Upper lobe of left lung (tissue), 6 donors: Measurements from ENCODE around the gene TXNRD2. TPM values are rescaled to one million over a fixed set of nuclear protein-coding genes. Genes with fewer than 3 reads are reported as not detected.
A peak's percentile ranks its signal among the peaks of the same experiment; 100 is the strongest.

ENCODE experiments used
- ATAC-seq, 2 donors: fragments of 200-7000 bp; cut with Tn5 transposase; one replicate each; pipeline ENCODE4 v1.9.1; 2022; ENCODE audit warnings: mild to moderate bottlenecking in 2 of 2, moderate library complexity in 2 of 2; ENCODE audit not compliant: low FRiP score in 2 of 2
- DNase-seq, 2 donors: peaks; one replicate each; pipeline ENCODE4 v3.0.0-alpha.2; 2019 to 2020
- H3K27ac ChIP-seq, 4 donors: fragments of 200-600 bp; sonication (generic); one replicate each; pipeline ENCODE4 v1.5.1; 2016 to 2019
- H3K27me3 ChIP-seq, 4 donors: fragments of 200-600 bp; sonication (generic); one replicate each; pipeline ENCODE4 v1.5.1; 2017 to 2019
- H3K36me3 ChIP-seq, 4 donors: fragments of 200-600 bp; sonication (generic); one replicate each; pipeline ENCODE4 v1.5.1; 2016 to 2019
- H3K4me1 ChIP-seq, 4 donors: fragments of 200-600 bp; sonication (generic); one replicate each; pipeline ENCODE4 v1.5.1; 2018 to 2019
- H3K4me3 ChIP-seq, 4 donors: fragments of 200-600 bp; sonication (generic); one replicate each; pipeline ENCODE4 v1.5.1; 2017 to 2019; ENCODE audit warnings: mild to moderate bottlenecking in 2 of 4, moderate library complexity in 1 of 4
- H3K9me3 ChIP-seq, 4 donors: fragments of 200-600 bp; sonication (generic); one replicate each; pipeline ENCODE4 v1.5.1; 2018 to 2019
- EP300 ChIP-seq, 4 donors: sonication (generic); formaldehyde crosslinking; IDR thresholded peaks; one replicate each; pipeline ENCODE4 v1.5.1; 2017; ENCODE audit warnings: antibody characterized with exemption in 4 of 4, control low read depth in 2 of 4
- POLR2A ChIP-seq, 4 donors: fragments of 450-650 bp; IDR thresholded peaks; one replicate each; pipeline ENCODE4 v1.5.1; 2016 to 2017; ENCODE audit warnings: antibody characterized with exemption in 4 of 4, mild to moderate bottlenecking in 2 of 4
- POLR2AphosphoS5 ChIP-seq, 2 donors: sonication (generic); formaldehyde crosslinking; IDR thresholded peaks; one replicate each; pipeline ENCODE4 v1.5.1; 2017; ENCODE audit warnings: antibody characterized with exemption in 2 of 2
- WGBS, 2 donors: methylation state at CpG; one replicate each; pipeline ENCODE4 v1.1.5; 2017 to 2018; 5-methylcytosine and 5-hydroxymethylcytosine counted together
- total RNA-seq, 6 donors: library from RNA; depleted of rRNA in 4 of 6; stranded (reverse); fragments of >200 nt in 4 of 6; gene quantifications; one replicate each; pipeline versions ENCODE4 v1.1.0 to v1.2.1, GENCODE V29; 2016 to 2021
- TF ChIP-seq, protein P1 (sequence below), 6 experiments: fragments of 450-650 bp in 4 of 6; fragments of 200-600 bp in 2 of 6; sonication (generic) in 2 of 6; IDR thresholded peaks; one replicate each; pipeline ENCODE4 v1.5.1; 2016 to 2019; ENCODE audit warnings: antibody characterized with exemption in 6 of 6
- donor health status: DM: no; HTN: no; CAD: no; lungs with moderate emphysema.
- donor health status: DM: no; HTN: yes; CAD: no; lungs with severe emphysema.

Gene TXNRD2
- total RNA-seq, 6 donors from 2014 or later = 29.6 to 78.6 (median 49.3) TPM

DNA sequence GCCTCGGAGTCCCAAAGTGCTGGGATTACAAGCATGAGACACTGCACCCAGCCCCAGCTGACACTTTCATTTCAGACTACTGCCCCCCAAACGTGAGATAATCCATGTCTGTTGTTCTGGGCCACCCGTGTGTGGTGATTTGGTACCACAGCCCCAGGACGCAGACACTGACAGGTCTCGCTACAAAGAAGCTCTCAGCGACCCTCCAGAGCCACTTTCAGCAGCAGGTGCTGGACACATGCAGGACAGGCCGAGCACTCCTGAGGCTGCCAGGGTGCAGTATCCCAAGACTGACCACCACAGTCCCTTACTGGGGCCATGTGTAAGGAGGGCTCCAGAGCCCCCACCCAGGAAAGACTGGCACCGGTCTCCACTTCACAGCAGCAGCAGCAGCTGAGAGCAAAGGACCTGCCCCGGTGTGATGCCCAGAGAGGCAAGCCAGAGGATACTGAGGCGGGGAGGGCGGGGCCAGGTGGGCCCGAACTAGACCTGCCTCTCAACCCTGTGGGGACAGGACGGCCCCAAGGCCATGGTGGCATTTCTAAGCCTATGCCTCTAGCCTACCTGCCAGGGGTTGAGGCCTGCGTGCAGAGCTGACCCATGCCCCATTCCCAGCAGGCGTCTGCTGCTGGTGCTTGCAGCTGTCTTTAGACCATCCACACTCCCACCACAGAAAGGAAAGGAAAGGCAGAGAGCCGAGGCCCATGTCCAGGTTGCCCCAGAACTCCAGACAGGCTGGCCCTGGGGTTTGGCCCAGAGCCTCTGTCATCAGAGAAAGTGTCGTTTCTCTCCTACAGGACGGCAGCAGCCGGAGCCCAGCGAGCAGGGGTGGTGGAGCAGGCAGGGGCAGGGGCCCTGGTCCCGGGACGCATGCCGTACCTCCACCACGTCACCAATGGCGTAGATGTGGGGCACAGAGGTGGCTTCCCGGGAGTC lies 58.9 kb downstream of the TXNRD2 start:
- DNase-seq = no peak
- no peaks in the 10 kb centered on the region for H3K27me3 ChIP-seq

DNA sequence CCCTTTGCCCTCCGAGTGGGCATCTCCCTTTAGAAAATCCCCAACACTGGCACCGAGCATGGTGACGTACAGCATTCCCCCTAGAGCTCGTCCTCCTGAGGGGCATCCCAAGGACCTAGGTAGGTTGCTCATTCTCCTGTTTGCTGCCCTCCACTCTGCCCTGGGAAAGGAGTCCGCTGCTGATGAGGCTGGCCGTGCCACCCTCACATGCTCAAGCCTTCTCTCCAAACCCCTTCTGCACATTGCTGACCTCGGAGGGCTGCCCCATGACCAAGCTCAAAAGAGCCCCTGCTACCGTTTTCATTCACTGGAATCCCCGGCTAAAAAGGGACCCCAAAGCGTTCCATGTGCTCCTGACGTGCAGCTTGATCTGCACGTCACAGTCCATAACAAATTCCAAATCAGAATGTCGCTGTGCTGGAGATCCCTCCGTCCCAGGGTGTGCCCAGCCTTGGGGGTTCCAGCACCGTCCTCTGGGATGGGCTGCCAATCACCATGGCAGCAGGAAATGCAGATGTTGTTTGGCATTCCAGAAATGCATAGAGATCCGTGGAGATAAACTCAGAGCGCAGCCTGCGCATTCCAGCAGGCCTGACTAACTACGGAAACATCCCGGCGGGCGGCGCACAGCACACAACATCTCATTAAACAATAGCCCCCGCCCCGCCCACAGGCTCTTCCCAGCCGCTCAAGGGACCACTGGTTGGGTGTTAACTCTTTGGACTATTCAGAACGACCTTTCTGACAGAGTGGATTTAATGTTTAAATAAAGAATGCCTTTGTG lies 60.6 kb downstream of the TXNRD2 start:
- Histone ChIP-seq H3K9me3 (no peaks in the 10 kb centered on the region), H3K27ac (no peak overlapping the region), H3K4me3 (peak overlapping the region in 1 of 4 donors; percentile 0), H3K36me3 (peaks cover 0 to 10% (median 6%) of the 10 kb centered on the region in 4 donors), H3K27me3 (no peaks in the 10 kb centered on the region), H3K4me1 (peaks cover 21 to 48% (median 23%) of the 10 kb centered on the region in 4 donors)
- no peak for TF ChIP-seq POLR2A (IDR thresholded peaks at IDR 0.05)
- peak in 1 of 2 donors; percentile 17 for TF ChIP-seq POLR2AphosphoS5 (IDR thresholded peaks at IDR 0.05)
- ATAC-seq = peak in 1 of 2 donors; percentile 82
- 66 to 70% methylated on average over 10 to 27 of the region's 27 CpGs for WGBS, 2 donors
- peak in 1 of 2 donors; percentile 28 for DNase-seq

More for the DNA sequence above, 58.9 kb downstream of the TXNRD2 start:
- Histone ChIP-seq H3K36me3 (peaks cover 0 to 9% (median 6%) of the 10 kb centered on the region in 4 donors), H3K4me1 (peaks cover 32 to 54% (median 32%) of the 10 kb centered on the region in 4 donors), H3K9me3 (no peaks in the 10 kb centered on the region), H3K4me3 (no peak overlapping the region), H3K27ac (no peak overlapping the region)
- TF ChIP-seq POLR2A (IDR thresholded peaks at IDR 0.05) = no peak
- no peak for TF ChIP-seq EP300 (IDR thresholded peaks at IDR 0.05)
- TF ChIP-seq, protein P1, sequence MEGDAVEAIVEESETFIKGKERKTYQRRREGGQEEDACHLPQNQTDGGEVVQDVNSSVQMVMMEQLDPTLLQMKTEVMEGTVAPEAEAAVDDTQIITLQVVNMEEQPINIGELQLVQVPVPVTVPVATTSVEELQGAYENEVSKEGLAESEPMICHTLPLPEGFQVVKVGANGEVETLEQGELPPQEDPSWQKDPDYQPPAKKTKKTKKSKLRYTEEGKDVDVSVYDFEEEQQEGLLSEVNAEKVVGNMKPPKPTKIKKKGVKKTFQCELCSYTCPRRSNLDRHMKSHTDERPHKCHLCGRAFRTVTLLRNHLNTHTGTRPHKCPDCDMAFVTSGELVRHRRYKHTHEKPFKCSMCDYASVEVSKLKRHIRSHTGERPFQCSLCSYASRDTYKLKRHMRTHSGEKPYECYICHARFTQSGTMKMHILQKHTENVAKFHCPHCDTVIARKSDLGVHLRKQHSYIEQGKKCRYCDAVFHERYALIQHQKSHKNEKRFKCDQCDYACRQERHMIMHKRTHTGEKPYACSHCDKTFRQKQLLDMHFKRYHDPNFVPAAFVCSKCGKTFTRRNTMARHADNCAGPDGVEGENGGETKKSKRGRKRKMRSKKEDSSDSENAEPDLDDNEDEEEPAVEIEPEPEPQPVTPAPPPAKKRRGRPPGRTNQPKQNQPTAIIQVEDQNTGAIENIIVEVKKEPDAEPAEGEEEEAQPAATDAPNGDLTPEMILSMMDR (IDR thresholded peaks at IDR 0.05) = no peak
- no peak for TF ChIP-seq POLR2AphosphoS5 (IDR thresholded peaks at IDR 0.05)
- no peak for ATAC-seq
- 92 to 93% methylated on average over 10 to 26 of the region's 26 CpGs for WGBS, 2 donors

DNA sequence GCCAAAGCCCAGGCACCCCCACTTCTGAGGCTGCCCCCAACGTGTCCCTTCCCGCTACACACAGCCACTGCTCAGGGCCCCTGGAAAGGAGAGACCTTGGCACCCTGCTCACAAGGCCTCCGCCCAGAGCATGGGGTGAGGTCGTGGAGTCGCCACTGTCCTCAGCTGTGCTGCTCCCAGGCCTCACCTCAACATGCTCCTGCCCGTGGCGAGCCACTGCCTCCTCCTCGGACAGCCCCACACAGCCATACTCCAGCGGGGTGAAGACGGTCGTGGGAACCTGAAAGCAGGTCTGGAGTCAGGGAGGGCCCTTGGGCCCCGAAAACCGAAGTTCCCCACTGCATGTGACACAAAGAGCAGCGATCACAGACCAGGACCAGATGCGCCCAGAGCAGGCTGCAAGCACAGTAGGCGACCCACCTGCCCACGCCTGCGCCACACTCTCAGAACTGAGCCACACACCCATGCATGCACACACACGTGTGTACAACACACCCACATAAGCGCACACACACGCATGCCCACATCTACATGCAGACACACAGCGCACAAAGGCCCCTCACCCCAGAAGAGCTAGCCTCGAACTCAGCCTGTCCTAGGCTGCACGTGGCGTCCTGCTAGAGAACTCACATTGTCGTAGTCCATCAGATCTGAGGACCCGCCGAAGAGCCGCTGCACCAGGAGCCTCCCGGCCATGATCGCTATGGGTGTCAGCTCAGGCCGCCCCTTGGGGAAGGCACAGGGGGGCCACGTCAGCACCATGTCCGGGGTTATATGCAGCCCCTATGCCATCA lies 61.4 kb downstream of the TXNRD2 start:
- Histone ChIP-seq H3K4me1 (peaks cover 24 to 49% (median 30%) of the 10 kb centered on the region in 4 donors), H3K4me3 (no peak overlapping the region), H3K9me3 (no peaks in the 10 kb centered on the region), H3K27ac (no peak overlapping the region), H3K27me3 (no peaks in the 10 kb centered on the region), H3K36me3 (peaks cover 0 to 10% (median 6%) of the 10 kb centered on the region in 4 donors)
- 91 to 96% methylated on average over 7 to 34 of the region's 34 CpGs for whole genome bisulfite sequencing, 2 donors
- TF ChIP-seq POLR2A (IDR thresholded peaks at IDR 0.05) (no peak), POLR2AphosphoS5 (IDR thresholded peaks at IDR 0.05) (no peak), EP300 (IDR thresholded peaks at IDR 0.05) (no peak)
- TF ChIP-seq, protein P1 (IDR thresholded peaks at IDR 0.05) = no peak
- ATAC-seq (no peak), DNase-seq (peak in 1 of 2 donors; percentile 56)

DNA sequence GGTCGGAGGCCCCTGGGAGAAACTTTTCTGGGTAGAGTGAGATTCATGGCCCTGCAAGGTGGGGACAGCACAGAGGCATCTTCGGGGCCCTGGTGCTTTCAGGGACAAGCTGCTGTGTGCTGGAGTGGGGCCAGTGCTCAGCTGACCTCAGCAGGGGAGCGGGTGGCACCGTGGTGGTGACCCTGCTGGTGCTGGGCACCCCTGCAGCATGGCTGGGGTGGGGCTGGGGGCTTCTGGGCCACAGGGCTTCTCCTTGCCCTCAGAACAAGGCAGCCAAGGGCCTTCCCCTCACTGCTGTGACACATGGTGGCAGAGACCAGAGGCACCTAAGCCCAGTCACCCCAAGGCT lies 62.0 kb downstream of the TXNRD2 start:
- H3K27me3 ChIP-seq = no peaks in the 10 kb centered on the region
- H3K9me3 ChIP-seq = no peaks in the 10 kb centered on the region
- WGBS, 2 donors = 74 to 80% methylated on average over 2 to 3 of the region's 4 CpGs
- peaks cover 0 to 10% (median 6%) of the 10 kb centered on the region in 4 donors for H3K36me3 ChIP-seq
- DNase-seq (peak in 1 of 2 donors; percentile 62), ATAC-seq (no peak)
- H3K27ac ChIP-seq = no peak overlapping the region
- no peak for TF ChIP-seq POLR2AphosphoS5 (IDR thresholded peaks at IDR 0.05)
- TF ChIP-seq EP300 (IDR thresholded peaks at IDR 0.05) = no peak
- TF ChIP-seq POLR2A (IDR thresholded peaks at IDR 0.05) = no peak
- TF ChIP-seq, protein P1 (IDR thresholded peaks at IDR 0.05) = no peak
- no peak overlapping the region for H3K4me3 ChIP-seq
- H3K4me1 ChIP-seq = peaks cover 29 to 54% (median 36%) of the 10 kb centered on the region in 4 donors
